ENCODE results near the gene BRINP3. TPM values are rescaled to one million over a fixed set of nuclear protein-coding genes. Genes with fewer than 3 reads are reported as not detected.

The BRINP3 gene
- total RNA-seq, 4 donors from 2014 or later = 0.23 to 0.25 TPM; not detected in 2

- intact Hi-C loops (cut with DNase I; ENCODE audit: low total_unique reads) = no loop called here
- no peak overlapping the region for H3K4me3 ChIP-seq (ENCODE audit: low read depth, poor library complexity, severe bottlenecking)
- no peak for DNase-seq (ENCODE audit: low spot score in 2 of 2)
- TF ChIP-seq POLR2A (IDR thresholded peaks at IDR 0.05) (no peak), CTCF (IDR thresholded peaks at IDR 0.05) (no peak)
- 28 to 45% methylated on average over 1 of the region's 1 CpG for WGBS, 2 donors
These were observed 428.4 kb downstream of the BRINP3 start for GRCh38 chr1:190049314-190049713.

Measured in lower leg skin (tissue), 4 donors.